GM21515 (cell line): ENCODE measurements around the gene ZNF423.

Experiments used
- ATAC-seq: cut with Tn5 transposase; IDR thresholded peaks from one replicate; pipeline ENCODE4 v1.9.1; 2021; ENCODE audit not compliant: unreplicated experiment

The ZNF423 gene

DNA sequence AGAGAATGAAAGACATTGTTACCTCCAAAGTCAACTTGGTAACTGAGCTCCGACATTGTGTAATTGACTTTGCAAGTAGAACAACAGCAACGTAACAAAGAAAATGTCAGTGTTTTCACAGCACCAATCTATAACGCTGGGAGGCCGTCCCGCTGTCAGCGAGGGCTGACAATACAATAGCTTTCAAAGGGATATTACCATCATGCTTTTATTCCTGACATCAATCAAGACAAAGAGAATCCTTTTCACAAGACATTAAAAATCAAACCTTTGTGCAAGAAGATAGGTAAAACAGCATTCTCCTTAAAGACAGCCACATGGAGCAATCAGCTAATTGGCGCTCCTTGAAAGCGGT lies 6.2 kb downstream of the ZNF423 start:
- ATAC-seq: no peak

DNA sequence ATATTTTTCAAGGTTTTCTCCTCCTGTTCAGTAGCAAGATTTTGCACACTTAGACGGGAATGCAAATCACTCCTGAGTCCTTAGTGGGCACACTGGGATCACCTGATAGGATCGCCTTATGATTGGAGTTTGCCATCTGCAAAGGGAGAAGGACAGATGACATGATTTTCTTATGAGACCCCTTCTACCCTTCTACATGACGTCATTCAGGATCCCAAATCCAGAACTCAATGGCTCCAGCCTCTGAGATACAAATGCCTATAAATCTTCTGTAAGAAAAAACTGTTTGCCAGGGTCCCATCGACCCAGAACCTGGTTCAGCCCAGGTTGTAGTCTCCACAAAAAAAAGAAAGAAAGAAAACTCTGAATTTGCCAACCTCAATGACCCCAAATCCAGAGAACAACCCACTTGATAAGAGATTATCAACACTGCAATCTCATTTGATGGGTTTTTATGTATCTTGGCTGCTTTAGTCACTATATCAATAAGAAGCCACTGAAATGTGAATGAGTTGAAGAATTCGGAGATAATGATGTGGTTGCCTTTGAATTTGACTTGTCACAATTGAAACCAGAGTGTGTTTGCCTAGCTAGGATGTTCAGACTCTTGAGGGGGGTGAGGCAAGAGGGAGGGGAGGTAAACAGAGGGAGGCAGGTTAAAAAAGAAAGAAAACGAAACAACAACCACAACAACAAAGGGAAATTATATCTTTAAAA lies 6.7 kb downstream of the ZNF423 start:
- ATAC-seq: no peak

GRCh38 chr16:49848530-49848929 lies 7.4 kb downstream of the ZNF423 start:
- no peak for ATAC-seq

- ATAC-seq: no peak
Measured at GRCh38 chr16:49846800-49847199, 9.1 kb downstream of the ZNF423 start.

DNA sequence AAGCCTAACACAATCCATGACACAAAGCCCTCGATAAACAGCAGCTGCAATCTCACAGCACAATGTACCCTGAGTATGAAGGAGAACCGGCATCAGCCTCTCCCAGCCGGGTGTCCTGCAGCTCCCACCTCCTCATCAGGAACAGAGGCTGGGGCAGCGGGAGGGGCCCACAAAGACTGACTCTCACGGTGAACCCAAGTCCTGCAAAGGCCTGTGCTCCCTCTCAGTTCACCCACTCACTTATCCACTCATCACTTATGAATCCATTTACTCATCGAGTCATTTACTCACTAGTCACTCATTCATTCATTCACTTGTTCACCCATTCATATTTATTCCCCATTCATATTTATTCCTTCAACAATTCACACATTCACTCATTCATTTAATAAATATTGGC lies 11.6 kb downstream of the ZNF423 start:
- ATAC-seq: no peak

DNA sequence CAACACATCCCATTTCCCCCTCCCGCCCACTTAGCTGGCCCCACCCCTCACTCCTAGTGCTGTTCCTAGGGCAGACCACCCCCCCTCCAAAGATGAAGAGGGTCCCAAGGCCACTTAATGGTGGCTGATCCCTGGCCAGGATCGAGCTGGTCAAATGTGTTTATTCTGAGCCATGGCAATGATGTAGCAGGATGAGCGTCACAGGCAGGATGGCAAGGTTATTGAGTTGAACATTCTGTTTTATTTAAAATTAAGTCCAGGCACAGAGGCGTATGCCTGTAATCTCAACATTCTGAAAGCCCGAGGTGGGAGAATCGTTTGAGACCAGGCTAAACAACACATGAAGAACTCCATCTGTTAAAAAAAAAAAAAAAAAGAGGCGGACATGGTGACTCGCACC lies 12.2 kb downstream of the ZNF423 start:
- no peak for ATAC-seq

- ATAC-seq: no peak
Measured at GRCh38 chr16:49842972-49843371, 12.9 kb downstream of the ZNF423 start.

GRCh38 chr16:49839017-49839825 lies 16.7 kb downstream of the ZNF423 start:
- ATAC-seq: no peak

DNA sequence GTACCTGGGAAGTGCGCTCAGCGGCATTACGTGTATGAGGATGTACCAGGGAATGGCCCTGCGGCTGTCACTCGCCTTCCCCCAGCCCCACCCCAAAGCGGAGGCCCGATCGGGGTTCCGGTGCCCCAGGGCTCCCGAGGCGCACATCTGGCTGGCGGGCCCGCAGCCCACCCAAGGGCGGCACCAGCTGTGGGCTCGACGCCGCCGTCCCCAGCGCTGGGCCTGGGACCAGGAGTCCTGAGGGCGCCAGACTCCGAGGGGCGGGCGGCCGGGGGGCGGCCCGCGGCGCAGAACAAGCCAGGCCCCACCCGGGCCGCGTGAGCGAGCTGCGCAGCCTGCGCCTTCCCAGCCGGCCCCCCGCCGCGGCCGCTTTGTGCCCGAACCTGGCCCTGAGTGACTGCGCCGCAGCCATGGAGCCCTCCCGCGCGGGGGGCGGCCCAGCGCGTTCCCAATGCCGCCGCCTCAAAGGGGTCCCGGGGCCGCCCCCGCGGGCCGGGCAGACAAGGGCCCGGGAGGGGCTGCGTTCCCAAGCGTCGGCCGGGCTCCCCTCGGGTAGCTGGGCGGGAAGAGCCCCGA lies 17.4 kb downstream of the ZNF423 start:
- no peak for ATAC-seq

DNA sequence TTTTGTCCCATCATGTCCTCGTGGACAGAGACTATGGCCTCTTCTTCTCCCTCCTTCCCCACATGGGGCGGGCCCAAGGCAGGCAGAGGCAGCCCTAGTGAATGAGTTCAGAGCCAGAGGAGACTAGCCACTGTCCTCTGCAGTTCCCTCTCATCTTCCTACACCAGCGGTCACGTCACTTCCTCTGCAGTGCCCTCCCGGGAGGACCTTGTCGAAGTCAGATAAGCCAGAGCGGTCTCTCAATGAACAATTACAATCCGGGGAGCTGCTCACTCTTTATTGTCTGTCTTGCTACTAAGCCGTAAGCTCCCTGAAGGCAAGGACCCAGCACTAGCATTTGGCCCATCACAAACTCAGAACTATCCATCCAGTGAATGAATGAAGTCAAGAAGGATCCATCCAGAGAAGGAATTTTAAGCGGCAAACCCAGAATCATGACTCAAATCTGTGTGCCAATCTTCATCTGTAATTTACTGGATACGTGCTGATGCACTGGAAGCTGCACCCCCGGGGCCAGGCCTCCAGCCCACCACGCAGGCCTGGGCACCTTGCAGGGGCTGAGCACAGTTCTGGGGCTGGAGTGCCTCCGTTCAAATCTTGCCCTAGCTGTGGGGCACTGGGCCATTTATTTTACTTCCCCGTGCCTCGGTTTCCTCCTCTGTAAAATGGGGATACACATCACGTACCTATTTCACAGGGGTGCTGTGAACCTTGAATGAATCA lies 18.1 kb downstream of the ZNF423 start:
- ATAC-seq: no peak

DNA sequence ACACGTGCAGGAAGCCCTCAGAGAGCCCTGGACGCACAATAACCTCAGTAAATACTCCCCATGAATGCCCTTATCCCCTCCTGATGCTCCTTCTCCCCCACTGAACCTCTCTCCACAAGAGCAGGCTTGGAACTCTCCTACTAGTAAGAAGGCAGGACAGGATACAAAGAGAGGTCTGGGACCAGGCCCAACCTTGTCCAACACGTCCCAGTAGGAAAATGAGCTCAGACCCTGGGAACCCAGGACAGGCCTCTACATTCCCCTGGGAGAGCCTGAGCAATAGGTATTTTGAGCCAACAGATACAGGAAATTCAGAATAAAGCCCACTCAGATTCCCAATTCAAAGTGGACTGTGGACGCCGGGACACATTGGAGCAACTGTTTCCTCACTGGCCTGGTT lies 19.2 kb downstream of the ZNF423 start:
- no peak for ATAC-seq

- ATAC-seq: no peak
Measured at GRCh38 chr16:49836218-49836617, 19.7 kb downstream of the ZNF423 start.

DNA sequence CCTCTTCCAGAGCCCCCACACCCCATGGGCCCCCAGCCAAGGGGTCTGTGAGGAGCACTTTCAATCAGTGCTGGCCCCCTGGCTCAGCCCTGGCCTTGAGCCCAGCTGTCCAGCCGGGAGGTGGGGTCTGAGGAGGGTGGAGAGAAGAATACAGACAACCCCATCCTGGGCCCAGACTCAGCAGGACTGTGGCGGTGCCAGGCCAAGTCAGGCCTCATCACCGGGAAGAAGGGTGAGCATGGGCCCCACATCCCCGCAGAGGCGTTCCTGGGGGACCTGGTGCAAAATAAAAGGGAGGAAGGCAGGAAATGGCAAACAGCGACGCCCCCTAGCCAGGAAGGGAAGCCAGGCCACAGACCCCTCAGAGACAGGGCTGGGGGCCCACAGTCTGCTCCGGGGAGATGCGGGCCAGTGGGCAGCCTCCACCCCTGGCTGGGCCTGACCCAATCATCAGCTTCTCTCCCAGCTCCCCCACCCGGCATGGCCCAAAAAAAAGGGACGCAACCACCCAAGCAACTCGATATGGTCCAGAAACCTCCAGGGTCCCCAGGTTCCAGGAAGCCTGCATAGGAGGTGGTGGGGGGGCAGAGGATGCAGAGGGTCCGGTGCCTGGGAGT lies 20.6 kb downstream of the ZNF423 start:
- ATAC-seq: no peak

DNA sequence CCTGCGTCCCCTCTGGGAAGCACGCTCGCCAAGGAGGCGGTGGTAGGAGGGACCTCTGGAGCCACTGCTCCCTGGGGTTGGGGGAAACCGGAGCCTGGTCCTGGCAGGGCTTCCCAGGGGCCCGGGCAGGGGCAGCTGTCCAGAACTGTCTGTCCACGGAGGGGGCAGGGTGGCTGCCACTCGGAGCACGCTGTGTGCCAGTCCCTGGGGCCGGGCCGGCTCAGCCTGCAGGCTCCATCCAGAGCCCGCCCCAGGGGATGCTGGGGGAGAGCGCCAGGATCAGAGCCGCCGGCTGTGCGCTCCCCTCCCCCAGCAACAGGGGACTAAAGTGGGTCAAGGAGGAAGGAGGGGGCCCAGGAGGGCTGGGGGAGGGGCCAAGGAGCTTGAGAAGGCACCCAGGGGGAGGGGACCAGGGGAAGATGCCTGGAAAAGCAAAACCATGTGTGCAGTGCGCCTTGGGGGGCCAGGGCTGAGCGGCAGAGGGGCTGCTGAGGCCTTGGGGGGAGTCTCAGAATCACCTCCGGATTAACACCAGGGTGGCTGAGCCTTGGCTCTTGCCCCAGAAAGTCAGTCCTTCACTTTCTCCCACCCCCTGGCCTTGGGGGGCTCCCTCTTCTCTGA lies 21.3 kb downstream of the ZNF423 start:
- no peak for ATAC-seq

- ATAC-seq: no peak
Measured at GRCh38 chr16:49833796-49834530, 21.9 kb downstream of the ZNF423 start.

- no peak for ATAC-seq
Measured at GRCh38 chr16:49833085-49833484, 22.8 kb downstream of the ZNF423 start.

DNA sequence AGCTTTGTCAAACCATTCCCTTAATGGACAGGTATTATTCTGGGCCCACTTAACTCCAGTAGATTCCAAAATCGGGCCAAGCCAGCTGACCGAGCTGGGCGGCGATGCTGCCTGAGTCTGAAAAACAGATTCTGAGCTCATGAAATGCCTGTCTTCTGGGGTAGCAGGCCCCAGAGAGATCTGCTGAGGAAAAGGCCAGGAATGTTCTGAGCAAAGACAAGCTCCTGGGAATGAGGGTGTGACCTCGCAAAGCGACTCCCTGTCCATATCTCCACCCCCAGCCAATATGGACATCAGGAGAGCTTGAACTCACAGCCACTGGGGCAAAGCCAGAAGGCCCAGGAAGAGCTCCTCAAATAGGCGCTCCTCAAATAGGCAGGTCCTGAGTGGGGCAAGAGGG lies 23.7 kb downstream of the ZNF423 start:
- ATAC-seq: no peak

- no peak for ATAC-seq
Measured at GRCh38 chr16:49830873-49831272, 25.0 kb downstream of the ZNF423 start.

- ATAC-seq: no peak
Measured at GRCh38 chr16:49828533-49829267, 27.2 kb downstream of the ZNF423 start.
